Testis (tissue), 2 donors: ENCODE data around the gene SASH1.

ENCODE experiments used
- POLR2A ChIP-seq: fragments of 450-650 bp; IDR thresholded peaks from one replicate; pipeline ENCODE4 v1.6.1; 2017; ENCODE audit warnings: antibody characterized with exemption, mild to moderate bottlenecking, moderate library complexity
- TF ChIP-seq, protein P1 (sequence below), 3 experiments: fragments of 450-650 bp in 2 of 3; fragments of 200-600 bp in 1 of 3; sonication (generic) in 1 of 3; IDR thresholded peaks; one replicate each; pipeline ENCODE4 v1.5.1; 2016 to 2019; ENCODE audit warnings: antibody characterized with exemption in 3 of 3, mild to moderate bottlenecking in 2 of 3, moderate library complexity in 1 of 3

DNA sequence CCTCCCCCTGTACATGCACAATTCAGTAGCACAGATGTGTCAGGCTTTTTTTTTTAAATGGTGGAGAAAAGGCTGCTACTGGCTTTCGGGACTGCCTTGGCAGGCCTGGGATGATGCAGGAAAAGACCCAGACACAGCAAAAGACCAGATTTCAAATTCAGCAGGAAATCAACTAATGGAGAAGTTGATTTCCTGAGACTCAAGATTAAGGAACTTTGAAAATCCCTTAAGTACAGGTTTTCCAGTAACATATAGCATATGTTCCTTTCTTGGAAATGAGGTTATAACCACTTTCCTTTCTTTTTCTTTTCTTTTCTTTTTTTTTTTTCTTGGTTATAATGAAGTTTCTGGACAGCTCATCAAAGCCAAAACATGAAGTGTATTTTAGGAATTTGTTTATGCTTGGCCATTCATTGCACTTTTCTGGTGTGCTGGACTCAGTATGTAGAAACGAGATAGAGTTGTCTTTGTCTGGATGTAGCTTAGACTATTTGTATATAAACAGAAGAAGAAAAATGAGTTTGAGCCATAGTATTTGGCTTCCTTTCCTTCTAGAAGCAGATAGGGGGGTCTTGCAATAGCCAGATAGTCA, 119.4 kb downstream of the SASH1 start:
- TF ChIP-seq, protein P1, sequence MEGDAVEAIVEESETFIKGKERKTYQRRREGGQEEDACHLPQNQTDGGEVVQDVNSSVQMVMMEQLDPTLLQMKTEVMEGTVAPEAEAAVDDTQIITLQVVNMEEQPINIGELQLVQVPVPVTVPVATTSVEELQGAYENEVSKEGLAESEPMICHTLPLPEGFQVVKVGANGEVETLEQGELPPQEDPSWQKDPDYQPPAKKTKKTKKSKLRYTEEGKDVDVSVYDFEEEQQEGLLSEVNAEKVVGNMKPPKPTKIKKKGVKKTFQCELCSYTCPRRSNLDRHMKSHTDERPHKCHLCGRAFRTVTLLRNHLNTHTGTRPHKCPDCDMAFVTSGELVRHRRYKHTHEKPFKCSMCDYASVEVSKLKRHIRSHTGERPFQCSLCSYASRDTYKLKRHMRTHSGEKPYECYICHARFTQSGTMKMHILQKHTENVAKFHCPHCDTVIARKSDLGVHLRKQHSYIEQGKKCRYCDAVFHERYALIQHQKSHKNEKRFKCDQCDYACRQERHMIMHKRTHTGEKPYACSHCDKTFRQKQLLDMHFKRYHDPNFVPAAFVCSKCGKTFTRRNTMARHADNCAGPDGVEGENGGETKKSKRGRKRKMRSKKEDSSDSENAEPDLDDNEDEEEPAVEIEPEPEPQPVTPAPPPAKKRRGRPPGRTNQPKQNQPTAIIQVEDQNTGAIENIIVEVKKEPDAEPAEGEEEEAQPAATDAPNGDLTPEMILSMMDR (IDR thresholded peaks at IDR 0.05), result no peak
- no peak for TF ChIP-seq POLR2A
